ENCODE measurements around the gene POMC. TPM values are rescaled to one million over a fixed set of nuclear protein-coding genes. Genes with fewer than 3 reads are reported as not detected.
A peak's percentile ranks its signal among the peaks of the same experiment; 100 is the strongest.
"Not testable (repeated sequence)": the region's sequence is repeated elsewhere in the genome, so short reads cannot be mapped to it uniquely, and the experiment has no call there.

Gene POMC
- total RNA-seq (1 to 10 TPM; 7.3 to 7.6 TPM), polyA plus RNA-seq (10 to 100 TPM in 2 of 3 donors, 1 to 10 TPM in 1; 4.9 to 15.2 (median 13.0) TPM), total RNA-seq (2.0 to 7.3 (median 6.1) reads per million in 6 experiments)

GRCh38 chr2:25168256-25169072 is at the start of gene POMC:
Gene POMC (minus strand): TSS chr2:25168580. CDS start chr2:25164772, 3,808 bp downstream.
- peak within 1 kb of the TSS; percentile 66 to 91 (median 70) for H3K4me3 Mint-ChIP-seq
- DNase-seq, result peak in 8 of 10 donors; percentile 16 to 48 (median 31)
- peaks cover 16 to 41% (median 27%) of the 10 kb centered on the region in 5 donors for H3K27me3 Mint-ChIP-seq
- H3K36me3 Mint-ChIP-seq, result no peaks in the 10 kb centered on the region
- H3K9me3 Mint-ChIP-seq, result no peaks in the 10 kb centered on the region
- ATAC-seq, result peak; percentile 69 to 75
- H3K27ac Mint-ChIP-seq, result peak within 1 kb of the TSS in 5 of 10 donors; percentile 28 to 80 (median 52)
- H3K4me1 Mint-ChIP-seq, result peaks cover 10 to 36% (median 26%) of the 10 kb centered on the region in 4 donors
- POLR2A ChIA-PET, result interaction anchor here (0.5 to 1.2 kb wide), 5 partner anchors 10 to 1724 kb away, joined by 3 to 4 read pairs (median 4); no protein-coding TSS in a partner anchor

DNA sequence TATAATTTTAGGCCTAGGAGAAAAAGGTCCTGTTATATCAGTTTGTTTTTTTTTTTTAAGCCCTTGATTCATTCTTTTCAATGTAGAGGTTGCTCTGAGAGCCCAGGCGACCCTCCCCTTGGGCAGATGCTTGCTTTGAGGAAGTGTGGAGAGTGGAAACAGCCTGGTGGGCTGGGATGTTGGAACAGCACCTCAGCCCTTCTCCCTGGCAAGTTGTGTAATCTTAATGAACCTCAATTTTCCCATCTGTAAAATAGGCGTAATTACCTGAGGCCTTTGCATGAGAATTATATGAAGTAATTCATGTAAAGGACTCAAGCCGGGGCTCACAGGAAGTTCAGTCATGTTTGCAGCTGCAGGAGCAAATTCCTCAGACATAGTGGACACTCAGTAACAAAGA is 49.7 kb upstream of the POMC start:
- POLR2A ChIA-PET, result interaction anchor here (0.7 to 1.1 kb wide), 4 partner anchors 12 to 40 kb away, joined by 3 to 5 read pairs (median 3); no protein-coding TSS in a partner anchor
- peak overlapping the region in 2 of 10 donors; percentile 18 to 23 for H3K4me3 Mint-ChIP-seq
- H3K27ac Mint-ChIP-seq, result peak overlapping the region in 2 of 10 donors; percentile 28 to 29
- no peak for ATAC-seq
- peak in 1 of 10 donors; percentile 26 for DNase-seq
- H3K36me3 Mint-ChIP-seq, result no peaks in the 10 kb centered on the region
- H3K4me1 Mint-ChIP-seq, result peaks cover 13 to 33% (median 21%) of the 10 kb centered on the region in 4 donors
- H3K27me3 Mint-ChIP-seq, result no peaks in the 10 kb centered on the region
- no peaks in the 10 kb centered on the region for H3K9me3 Mint-ChIP-seq

GRCh38 chr2:25215948-25216679 is 47.7 kb upstream of the POMC start:
- peak; percentile 79 to 93 (median 88) for DNase-seq
- POLR2A ChIA-PET, result interaction anchor here (0.6 to 2.4 kb wide), 21 partner anchors 9 to 628 kb away, joined by 3 to 21 read pairs (median 4); no protein-coding TSS in a partner anchor
- H3K9me3 Mint-ChIP-seq, result no peaks in the 10 kb centered on the region
- H3K27me3 Mint-ChIP-seq, result no peaks in the 10 kb centered on the region
- no peaks in the 10 kb centered on the region for H3K36me3 Mint-ChIP-seq
- peak overlapping the region; percentile 65 to 88 (median 80) for H3K4me3 Mint-ChIP-seq
- peak overlapping the region; percentile 12 to 96 (median 93) for H3K27ac Mint-ChIP-seq
- H3K4me1 Mint-ChIP-seq, result peaks cover 9 to 32% (median 25%) of the 10 kb centered on the region in 4 donors
- ATAC-seq, result peak; percentile 94 to 96

GRCh38 chr2:25215232-25215631 is 46.9 kb upstream of the POMC start:
- H3K4me1 Mint-ChIP-seq, result peaks cover 9 to 36% (median 31%) of the 10 kb centered on the region in 4 donors
- H3K27me3 Mint-ChIP-seq, result no peaks in the 10 kb centered on the region
- ATAC-seq (no peak), DNase-seq (peak in 1 of 10 donors; percentile 32)
- H3K36me3 Mint-ChIP-seq, result no peaks in the 10 kb centered on the region
- no peaks in the 10 kb centered on the region for H3K9me3 Mint-ChIP-seq
- peak overlapping the region; percentile 64 to 85 (median 78) for H3K4me3 Mint-ChIP-seq
- peak overlapping the region; percentile 12 to 96 (median 93) for H3K27ac Mint-ChIP-seq
- POLR2A ChIA-PET, result interaction anchor here (1.0 to 2.4 kb wide), 10 partner anchors 8 to 80 kb away, joined by 3 to 21 read pairs (median 6); no protein-coding TSS in a partner anchor

GRCh38 chr2:25213229-25213628 is 44.8 kb upstream of the POMC start:
- no peaks in the 10 kb centered on the region for H3K9me3 Mint-ChIP-seq
- H3K27ac Mint-ChIP-seq, result peak overlapping the region in 7 of 10 donors; percentile 9 to 39 (median 28)
- H3K4me3 Mint-ChIP-seq, result no peak overlapping the region
- ATAC-seq, result no peak
- DNase-seq, result peak in 1 of 10 donors; percentile 38
- peaks cover 20 to 49% (median 44%) of the 10 kb centered on the region in 4 donors for H3K4me1 Mint-ChIP-seq
- no peaks in the 10 kb centered on the region for H3K27me3 Mint-ChIP-seq
- no peaks in the 10 kb centered on the region for H3K36me3 Mint-ChIP-seq
- POLR2A ChIA-PET, result interaction anchor here (0.5 to 1.6 kb wide), 2 partner anchors 15 to 60 kb away, joined by 4 to 6 read pairs; no protein-coding TSS in a partner anchor

DNA sequence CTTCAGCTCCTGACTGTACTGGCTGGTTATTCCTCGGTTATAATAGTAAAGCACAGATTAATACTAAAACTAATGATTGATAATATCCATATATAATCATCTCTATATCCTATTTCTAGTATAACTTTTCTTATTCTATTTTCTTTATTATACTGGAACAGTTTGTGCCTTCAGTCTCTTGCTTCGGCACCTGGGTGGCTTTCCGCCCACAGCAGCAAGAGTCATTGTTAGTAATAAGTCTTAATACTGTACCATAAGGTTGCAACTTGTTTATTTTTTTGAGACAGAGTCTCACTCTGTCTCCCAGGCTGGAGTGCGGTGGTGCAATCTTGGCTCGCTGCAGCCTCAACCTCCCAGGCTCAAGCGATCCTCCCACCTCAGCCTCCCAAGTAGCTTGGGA is 42.5 kb upstream of the POMC start:
- H3K27me3 Mint-ChIP-seq, H3K36me3 Mint-ChIP-seq, ATAC-seq, DNase-seq, H3K9me3 Mint-ChIP-seq: not testable (repeated sequence)
- peak overlapping the region in 5 of 10 donors; percentile 44 to 81 (median 61) for H3K27ac Mint-ChIP-seq
- H3K4me3 Mint-ChIP-seq, result peak overlapping the region in 9 of 10 donors; percentile 8 to 64 (median 46)
- peaks cover 27 to 64% (median 59%) of the 10 kb centered on the region in 4 donors for H3K4me1 Mint-ChIP-seq
- POLR2A ChIA-PET, result interaction anchor here (0.6 to 1.2 kb wide), 3 partner anchors 63 to 74 kb away, joined by 3 to 4 read pairs (median 3); no protein-coding TSS in a partner anchor

DNA sequence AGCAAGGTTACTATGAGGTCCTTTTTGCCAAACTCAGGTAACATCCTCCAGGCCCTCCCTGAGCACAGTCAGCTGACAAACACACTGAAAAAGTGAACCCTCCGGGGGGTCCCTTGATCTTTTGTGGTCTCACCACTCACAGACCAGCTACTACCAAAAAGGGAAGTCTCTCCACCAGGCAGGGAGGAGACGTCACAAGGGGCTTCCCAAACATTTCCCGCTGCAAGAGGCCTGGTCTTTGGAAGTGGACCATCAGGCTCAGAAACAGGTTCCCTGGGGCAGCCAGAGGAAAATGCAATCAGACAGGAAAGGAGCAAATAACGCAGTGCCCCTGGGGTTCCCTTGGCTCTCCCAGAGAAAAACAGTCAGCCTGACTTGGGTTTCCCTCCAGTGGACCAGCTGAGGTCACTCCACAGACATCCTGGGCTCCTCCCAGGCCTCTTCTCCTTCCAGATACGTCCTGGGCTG is 38.7 kb upstream of the POMC start:
- Mint-ChIP-seq H3K4me3 (peak overlapping the region in 8 of 10 donors; percentile 5 to 78 (median 52)), H3K27ac (peak overlapping the region; percentile 46 to 86 (median 74)), H3K27me3 (no peaks in the 10 kb centered on the region), H3K9me3 (no peaks in the 10 kb centered on the region), H3K36me3 (no peaks in the 10 kb centered on the region), H3K4me1 (peaks cover 21 to 65% (median 57%) of the 10 kb centered on the region in 4 donors)
- POLR2A ChIA-PET, result interaction anchor here (0.8 to 2.7 kb wide), 6 partner anchors 9 to 133 kb away, joined by 3 to 11 read pairs (median 6); no protein-coding TSS in a partner anchor
- ATAC-seq, result peak; percentile 49 to 79
- DNase-seq, result peak in 8 of 10 donors; percentile 19 to 74 (median 49)

DNA sequence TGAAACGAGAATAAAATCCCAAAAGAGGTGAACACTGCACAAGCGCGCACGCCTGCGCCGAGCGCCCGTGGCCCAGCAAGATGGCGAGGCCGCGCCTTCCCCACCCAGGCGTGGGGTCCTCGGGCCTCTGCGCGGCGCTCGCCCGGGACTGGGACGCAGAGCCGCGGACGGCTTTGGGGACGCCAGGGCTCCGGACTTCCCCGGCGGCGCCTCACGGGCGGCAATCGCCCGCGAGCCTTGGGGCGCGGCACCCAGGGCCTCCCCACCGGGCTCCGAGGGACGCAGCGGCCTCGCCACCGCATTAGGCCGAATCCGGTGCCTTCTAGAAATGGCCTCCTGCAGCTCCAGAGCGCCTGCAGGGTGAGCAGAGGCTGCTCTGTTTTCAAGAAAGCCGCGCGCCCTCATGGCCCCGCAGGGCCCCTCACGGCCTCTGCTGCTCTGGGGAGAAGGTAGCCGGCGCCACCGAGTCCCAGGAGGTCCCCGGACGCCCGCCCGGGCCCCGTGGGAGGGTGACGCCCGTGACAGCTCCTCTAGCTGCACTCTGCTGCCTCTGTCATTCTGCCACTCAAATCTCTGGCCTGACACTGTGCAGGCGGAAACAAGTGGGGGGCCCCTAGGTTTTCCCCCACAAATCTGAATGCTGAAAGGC is 35.9 kb upstream of the POMC start:
- Mint-ChIP-seq H3K9me3 (no peaks in the 10 kb centered on the region), H3K36me3 (no peaks in the 10 kb centered on the region), H3K27me3 (no peaks in the 10 kb centered on the region), H3K4me3 (peak overlapping the region in 2 of 10 donors; percentile 6 to 47), H3K27ac (no peak overlapping the region), H3K4me1 (peaks cover 16 to 45% (median 43%) of the 10 kb centered on the region in 4 donors)
- POLR2A ChIA-PET, result interaction anchor here (0.6 to 1.9 kb wide), 3 partner anchors 12 to 70 kb away, joined by 5 to 6 read pairs (median 5); no protein-coding TSS in a partner anchor
- ATAC-seq (peak; percentile 37 to 74), DNase-seq (peak in 1 of 10 donors; percentile 29)

DNA sequence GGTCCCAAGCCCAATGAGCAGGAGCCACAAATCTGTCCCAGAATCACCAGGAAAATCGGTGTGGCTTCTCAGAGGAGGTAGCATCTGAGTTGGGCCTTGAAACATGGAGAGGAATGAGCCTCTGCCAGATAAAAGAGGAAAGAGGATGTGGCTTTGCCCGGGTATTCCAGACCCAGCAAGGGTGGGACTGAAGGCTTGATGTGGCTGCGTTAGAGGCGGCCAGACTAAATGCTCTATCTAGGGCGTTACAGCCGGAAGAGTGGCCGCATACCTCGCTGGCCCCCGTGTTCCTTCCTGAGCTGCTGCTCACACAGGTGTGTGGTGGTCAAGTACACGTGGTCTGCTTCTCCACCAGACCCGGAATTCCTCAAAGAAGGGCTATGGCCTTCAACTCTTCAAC is 33.9 kb upstream of the POMC start:
- Mint-ChIP-seq H3K4me3 (peak overlapping the region in 5 of 10 donors; percentile 9 to 60 (median 43)), H3K27ac (peak overlapping the region in 4 of 10 donors; percentile 31 to 67 (median 64)), H3K9me3 (no peaks in the 10 kb centered on the region), H3K4me1 (peaks cover 9 to 29% (median 26%) of the 10 kb centered on the region in 4 donors), H3K36me3 (no peaks in the 10 kb centered on the region), H3K27me3 (no peaks in the 10 kb centered on the region)
- ATAC-seq (no peak), DNase-seq (peak in 1 of 10 donors; percentile 40)
- POLR2A ChIA-PET, result interaction anchor here (0.6 to 0.7 kb wide), 2 partner anchors 71 to 87 kb away, joined by 3 read pairs; no protein-coding TSS in a partner anchor

- POLR2A ChIA-PET, result no interaction called here
Observed at GRCh38 chr2:25201794-25202193, 33.4 kb upstream of the POMC start.

GRCh38 chr2:25201265-25201664 is 32.9 kb upstream of the POMC start:
- DNase-seq (peak in 1 of 10 donors; percentile 2), ATAC-seq (no peak)
- Mint-ChIP-seq H3K4me3 (no peak overlapping the region), H3K36me3 (no peaks in the 10 kb centered on the region), H3K9me3 (no peaks in the 10 kb centered on the region), H3K4me1 (peaks cover 3 to 23% (median 21%) of the 10 kb centered on the region in 4 donors), H3K27me3 (no peaks in the 10 kb centered on the region), H3K27ac (no peak overlapping the region)
- POLR2A ChIA-PET, result no interaction called here

More at GRCh38 chr2:25201794-25202193, 33.4 kb upstream of the POMC start:
- DNase-seq, result peak in 1 of 10 donors; percentile 30
- Mint-ChIP-seq H3K27me3 (no peaks in the 10 kb centered on the region), H3K9me3 (no peaks in the 10 kb centered on the region), H3K4me1 (peaks cover 4 to 24% (median 21%) of the 10 kb centered on the region in 4 donors), H3K4me3 (peak overlapping the region in 1 of 10 donors; percentile 9), H3K27ac (peak overlapping the region in 2 of 10 donors; percentile 63 to 66), H3K36me3 (no peaks in the 10 kb centered on the region)
- ATAC-seq, result no peak
